AG10803 (cell line): ENCODE data around the gene ACSM2A.
"Not testable (repeated sequence)": the region's sequence is repeated elsewhere in the genome, so short reads cannot be mapped to it uniquely, and the experiment has no call there.

Experiments
- DNase-seq: peaks from one replicate; pipeline ENCODE4 v3.0.0; 2010; ENCODE audit warnings: low read depth
- H3K4me3 ChIP-seq: 2 replicates; pipeline ENCODE4 v1.5.1; 2011; ENCODE audit warnings: mild to moderate bottlenecking, low read length, control low read depth
- TF ChIP-seq, protein P1 (sequence below): conservative IDR thresholded peaks from 2 replicates; pipeline ENCODE4 v1.5.1; 2011; ENCODE audit warnings: mild to moderate bottlenecking, low read length, control low read depth, inconsistent platforms

ACSM2A gene

DNA sequence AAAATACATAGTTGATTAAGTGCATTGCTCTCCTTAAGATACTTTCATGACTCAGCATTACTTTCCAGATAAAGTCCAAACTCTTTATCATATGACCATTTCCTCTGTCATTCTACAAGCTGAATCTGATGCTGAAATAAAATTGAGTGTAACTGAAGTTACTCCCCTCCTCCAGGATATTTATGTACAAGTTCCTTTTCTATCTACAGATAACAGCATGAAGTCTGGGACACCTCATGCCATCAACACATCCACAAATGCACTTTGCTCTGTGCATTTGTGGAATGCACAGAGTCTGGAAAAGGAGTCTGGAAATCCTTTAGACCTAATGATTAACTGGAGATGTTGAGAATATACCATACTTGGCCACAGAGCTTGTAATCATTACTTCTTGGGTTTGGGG is 64.4 kb downstream of the ACSM2A start:
- TF ChIP-seq, protein P1, sequence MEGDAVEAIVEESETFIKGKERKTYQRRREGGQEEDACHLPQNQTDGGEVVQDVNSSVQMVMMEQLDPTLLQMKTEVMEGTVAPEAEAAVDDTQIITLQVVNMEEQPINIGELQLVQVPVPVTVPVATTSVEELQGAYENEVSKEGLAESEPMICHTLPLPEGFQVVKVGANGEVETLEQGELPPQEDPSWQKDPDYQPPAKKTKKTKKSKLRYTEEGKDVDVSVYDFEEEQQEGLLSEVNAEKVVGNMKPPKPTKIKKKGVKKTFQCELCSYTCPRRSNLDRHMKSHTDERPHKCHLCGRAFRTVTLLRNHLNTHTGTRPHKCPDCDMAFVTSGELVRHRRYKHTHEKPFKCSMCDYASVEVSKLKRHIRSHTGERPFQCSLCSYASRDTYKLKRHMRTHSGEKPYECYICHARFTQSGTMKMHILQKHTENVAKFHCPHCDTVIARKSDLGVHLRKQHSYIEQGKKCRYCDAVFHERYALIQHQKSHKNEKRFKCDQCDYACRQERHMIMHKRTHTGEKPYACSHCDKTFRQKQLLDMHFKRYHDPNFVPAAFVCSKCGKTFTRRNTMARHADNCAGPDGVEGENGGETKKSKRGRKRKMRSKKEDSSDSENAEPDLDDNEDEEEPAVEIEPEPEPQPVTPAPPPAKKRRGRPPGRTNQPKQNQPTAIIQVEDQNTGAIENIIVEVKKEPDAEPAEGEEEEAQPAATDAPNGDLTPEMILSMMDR = no peak
- no peak for DNase-seq
- H3K4me3 ChIP-seq = no peak overlapping the region

DNA sequence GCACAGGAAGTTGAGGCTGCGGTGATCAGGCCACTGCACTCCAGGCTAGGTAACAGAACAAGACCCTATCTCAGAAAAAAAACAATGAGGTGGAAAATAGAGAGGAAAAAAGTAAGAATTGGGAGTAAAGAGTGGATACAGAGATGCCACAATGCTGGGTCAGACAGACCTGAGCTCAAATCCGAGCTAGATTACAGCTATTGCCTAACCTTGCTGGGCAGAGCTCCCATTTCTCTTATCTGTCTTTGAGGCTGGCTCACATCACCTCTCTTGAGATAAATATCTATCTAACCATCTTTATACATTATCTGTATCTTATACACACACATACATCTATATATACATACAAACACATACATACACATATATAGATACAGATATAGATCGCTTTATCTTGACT is 65.8 kb downstream of the ACSM2A start:
- DNase-seq = no peak
- no peak overlapping the region for H3K4me3 ChIP-seq
- TF ChIP-seq, protein P1 = no peak

DNA sequence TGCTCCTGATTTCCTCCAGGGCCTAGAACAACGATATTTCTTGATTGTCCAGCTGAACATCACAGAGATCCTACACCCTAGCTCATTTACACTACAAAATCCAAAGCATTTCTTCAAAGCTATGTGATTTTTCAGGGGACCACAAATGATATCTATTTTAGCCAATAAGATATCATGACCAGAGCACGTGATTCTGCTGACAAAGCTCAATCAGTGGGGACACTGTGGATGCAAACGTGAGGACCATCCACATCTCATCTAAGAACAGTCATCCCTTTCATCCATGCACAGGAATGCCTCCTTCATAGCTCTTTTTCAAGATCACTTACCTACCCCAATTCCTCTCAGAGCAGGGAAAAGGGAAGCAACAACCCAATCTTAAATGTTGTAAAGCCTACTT is 67.9 kb downstream of the ACSM2A start:
- H3K4me3 ChIP-seq = no peak overlapping the region
- no peak for DNase-seq
- TF ChIP-seq, protein P1 = no peak

DNA sequence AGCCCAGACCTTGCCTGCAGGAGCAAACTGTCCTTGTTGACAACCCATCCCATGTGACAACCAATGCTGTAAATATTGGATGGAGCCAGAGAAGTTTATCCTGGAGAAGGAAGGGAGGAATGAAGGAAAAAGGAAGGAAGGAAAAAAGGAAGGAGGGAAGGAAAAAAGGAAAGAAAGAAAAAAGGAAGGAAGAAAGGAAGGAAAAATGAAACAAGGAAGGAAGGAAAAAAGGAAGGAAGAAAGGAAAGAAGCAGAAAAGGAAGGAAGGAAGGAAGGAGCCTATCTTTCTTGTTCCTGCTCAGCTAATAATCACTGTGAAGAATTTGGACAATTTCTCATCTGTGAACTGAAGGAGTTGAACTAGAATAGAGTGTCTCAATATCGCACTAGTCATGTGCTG is 68.8 kb downstream of the ACSM2A start:
- TF ChIP-seq, protein P1 = no peak
- DNase-seq = no peak
- H3K4me3 ChIP-seq = no peak overlapping the region

DNA sequence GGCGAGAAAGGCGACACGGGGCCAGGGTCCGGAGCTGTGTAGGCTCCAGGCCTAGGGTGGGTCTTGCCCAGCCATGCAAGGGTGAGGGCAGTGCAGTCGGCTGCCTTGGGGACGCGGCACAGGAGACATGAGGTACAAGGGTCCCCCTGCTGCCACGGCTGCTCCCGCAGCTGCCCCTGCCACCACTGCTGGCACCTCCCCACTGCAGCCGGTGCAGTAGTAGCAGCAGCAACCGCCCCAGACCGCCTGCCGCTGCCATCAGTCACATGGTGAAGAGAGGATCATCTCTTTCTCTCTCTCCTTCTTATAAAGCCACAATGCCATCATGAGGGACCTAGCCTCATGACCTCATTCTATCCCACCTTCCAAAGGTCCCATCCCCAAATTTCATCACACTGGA is 80.5 kb downstream of the ACSM2A start:
- H3K4me3 ChIP-seq, DNase-seq: not testable (repeated sequence)

DNA sequence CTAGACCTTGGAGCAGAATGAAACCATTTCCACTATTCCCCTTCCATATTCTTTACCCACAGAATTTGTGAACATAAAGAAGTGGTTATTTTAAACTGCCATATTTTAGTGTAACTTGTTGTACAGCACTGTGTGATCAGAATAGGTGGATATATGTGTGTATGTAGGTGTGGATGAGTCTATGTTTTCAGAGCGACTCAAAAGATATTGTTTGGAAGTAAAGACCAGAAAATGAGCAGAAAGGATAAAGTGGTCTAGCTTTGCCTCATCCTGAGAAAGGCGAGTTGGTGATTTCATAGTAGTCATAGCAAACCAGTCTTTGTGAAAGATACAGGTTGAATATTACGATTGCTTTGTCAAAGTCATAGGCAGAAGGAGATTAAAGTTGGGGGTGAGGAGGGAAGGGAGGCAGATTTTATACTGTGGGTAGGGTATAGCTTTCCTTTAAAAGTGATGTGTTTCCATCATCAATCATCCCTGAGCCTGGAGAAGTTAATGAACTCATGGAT is 81.0 kb downstream of the ACSM2A start:
- not testable (repeated sequence) for DNase-seq, H3K4me3 ChIP-seq

DNA sequence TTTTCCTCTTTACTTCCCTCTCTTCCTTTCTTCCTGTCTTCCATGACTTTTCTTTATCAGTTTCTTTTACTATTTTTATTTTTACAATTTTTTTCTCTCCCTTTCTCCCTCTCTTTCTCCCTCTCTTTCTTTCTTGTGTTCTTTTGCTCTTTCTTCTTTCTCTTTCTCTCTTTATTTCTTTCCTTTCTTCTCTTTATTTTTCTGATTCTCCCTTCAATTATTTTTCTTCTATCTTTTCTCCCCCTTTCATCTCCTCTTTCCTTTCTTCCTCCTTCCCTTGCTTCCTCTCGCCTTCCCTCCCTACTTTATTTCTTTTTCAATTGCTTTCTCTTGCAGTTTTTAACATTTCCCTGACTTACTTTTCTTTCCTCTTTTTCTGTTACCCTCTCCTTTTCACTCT is 85.3 kb downstream of the ACSM2A start:
- not testable (repeated sequence) for DNase-seq

More for the DNA sequence above, 85.3 kb downstream of the ACSM2A start:
- not testable (repeated sequence) for H3K4me3 ChIP-seq
